Esophagus (tissue), 2 donors: ENCODE results near the gene RNASE7. TPM values are rescaled to one million over a fixed set of nuclear protein-coding genes. Genes with fewer than 3 reads are reported as not detected.

ENCODE experiments used
- H3K27ac ChIP-seq, 2 donors: one replicate each; pipeline ENCODE4 v1.5.1; 2013; ENCODE audit warnings: low read depth in 2 of 2, mild to moderate bottlenecking in 2 of 2, inconsistent platforms in 1 of 2, low read length in 1 of 2, moderate library complexity in 1 of 2
- H3K27me3 ChIP-seq, 2 donors: one replicate each; pipeline ENCODE4 v1.6.1; 2013; ENCODE audit warnings: low read length in 2 of 2, control low read depth in 1 of 2, mild to moderate bottlenecking in 1 of 2; ENCODE audit not compliant: insufficient read depth in 2 of 2, control insufficient read depth in 1 of 2
- H3K36me3 ChIP-seq, 2 donors: one replicate each; pipeline ENCODE4 v1.6.1; 2013; ENCODE audit warnings: low read length in 1 of 2; ENCODE audit not compliant: control insufficient read depth in 2 of 2, insufficient read depth in 2 of 2
- H3K4me1 ChIP-seq, 2 donors: one replicate each; pipeline ENCODE4 v1.6.1; 2013; ENCODE audit warnings: low read length in 1 of 2; ENCODE audit not compliant: control insufficient read depth in 2 of 2, insufficient read depth in 2 of 2
- H3K4me3 ChIP-seq, 2 donors: one replicate each; pipeline ENCODE4 v1.5.1; 2013; ENCODE audit warnings: low read length in 2 of 2, mild to moderate bottlenecking in 2 of 2, low read depth in 1 of 2, moderate library complexity in 1 of 2
- H3K9me3 ChIP-seq, 2 donors: one replicate each; pipeline ENCODE4 v1.6.1; 2013; ENCODE audit warnings: mild to moderate bottlenecking in 2 of 2, low read depth in 1 of 2, low read length in 1 of 2, moderate library complexity in 1 of 2; ENCODE audit not compliant: control insufficient read depth in 2 of 2, insufficient read depth in 1 of 2
- WGBS, 2 donors: extraction: QIAGEN DNeasy Blood & Tissue Kit; methylation state at CpG; one replicate each; pipeline ENCODE4 v1.1.7; 2013; 5-methylcytosine and 5-hydroxymethylcytosine counted together
- polyA plus RNA-seq, 2 donors: library from polyadenylated mRNA; stranded (reverse); fragments of 200-250 nt; gene quantifications; one replicate each; pipeline ENCODE4 v1.2.3, GENCODE V29; 2013
- donor health status: healthy with polysubstance abuse.
- donor health status: Bipolar disorder and iron deficiency.

Gene RNASE7
- polyA plus RNA-seq = 10 to 100 TPM; 33.9 to 92.8 TPM

- peaks cover 0 to 18% of the 10 kb centered on the region in 2 donors for H3K4me1 ChIP-seq
- H3K36me3 ChIP-seq = no peaks in the 10 kb centered on the region
- H3K9me3 ChIP-seq = no peaks in the 10 kb centered on the region
- H3K27ac ChIP-seq = peak within 1 kb of the TSS; percentile 32 to 75
- no peaks in the 10 kb centered on the region for H3K27me3 ChIP-seq
- peak within 1 kb of the TSS; percentile 24 to 32 for H3K4me3 ChIP-seq
- WGBS, 2 donors = 54 to 65% methylated on average over 11 of the region's 11 CpGs
Measured at GRCh38 chr14:21041676-21042433, at the start of gene RNASE7. RNASE7 (plus strand) TSS chr14:21042362; CDS start chr14:21042993, 631 bp downstream.

GRCh38 chr14:20996521-20996920, 45.6 kb upstream of the RNASE7 start:
- Histone ChIP-seq H3K36me3 (peaks cover 11 to 24% of the 10 kb centered on the region in 2 donors), H3K9me3 (no peaks in the 10 kb centered on the region), H3K4me3 (no peak overlapping the region), H3K4me1 (peaks cover 3 to 8% of the 10 kb centered on the region in 2 donors), H3K27me3 (no peaks in the 10 kb centered on the region), H3K27ac (peak overlapping the region in 1 of 2 donors; percentile 77)
- 81 to 89% methylated on average over 14 of the region's 14 CpGs for WGBS, 2 donors

- Histone ChIP-seq H3K36me3 (peaks cover 11 to 24% of the 10 kb centered on the region in 2 donors), H3K4me3 (no peak overlapping the region), H3K27me3 (no peaks in the 10 kb centered on the region), H3K27ac (peak overlapping the region in 1 of 2 donors; percentile 35), H3K9me3 (no peaks in the 10 kb centered on the region), H3K4me1 (peaks cover 3 to 8% of the 10 kb centered on the region in 2 donors)
- WGBS, 2 donors = 45 to 46% methylated on average over 4 of the region's 4 CpGs
Measured at GRCh38 chr14:20997115-20997514, 45.0 kb upstream of the RNASE7 start.

- Histone ChIP-seq H3K4me1 (peaks cover 3 to 8% of the 10 kb centered on the region in 2 donors), H3K9me3 (no peaks in the 10 kb centered on the region), H3K36me3 (peaks cover 11 to 22% of the 10 kb centered on the region in 2 donors), H3K27me3 (no peaks in the 10 kb centered on the region), H3K4me3 (no peak overlapping the region), H3K27ac (peak overlapping the region; percentile 28 to 35)
- WGBS, 2 donors = 65 to 66% methylated on average over 6 of the region's 6 CpGs
Measured at GRCh38 chr14:20997564-20997963, 44.6 kb upstream of the RNASE7 start.

- Histone ChIP-seq H3K27me3 (no peaks in the 10 kb centered on the region), H3K36me3 (peaks cover 11 to 21% of the 10 kb centered on the region in 2 donors), H3K4me1 (peaks cover 3 to 8% of the 10 kb centered on the region in 2 donors), H3K4me3 (peak overlapping the region; percentile 0 to 26), H3K27ac (peak overlapping the region; percentile 81 to 88), H3K9me3 (no peaks in the 10 kb centered on the region)
- 47 to 68% methylated on average over 3 of the region's 3 CpGs for WGBS, 2 donors
Measured at GRCh38 chr14:20998139-20998538, 44.0 kb upstream of the RNASE7 start.

- peak within 1 kb of the TSS; percentile 81 to 89 for H3K27ac ChIP-seq
- WGBS, 2 donors = 29 to 32% methylated on average over 6 of the region's 6 CpGs
- peak within 1 kb of the TSS; percentile 0 to 26 for H3K4me3 ChIP-seq
- no peaks in the 10 kb centered on the region for H3K9me3 ChIP-seq
- H3K4me1 ChIP-seq = peaks cover 3 to 8% of the 10 kb centered on the region in 2 donors
- peaks cover 11 to 21% of the 10 kb centered on the region in 2 donors for H3K36me3 ChIP-seq
- no peaks in the 10 kb centered on the region for H3K27me3 ChIP-seq
Measured at GRCh38 chr14:20998674-20999366, 43.3 kb upstream of the RNASE7 start, which contains the start of gene SLC39A2. SLC39A2 (plus strand) TSS chr14:20999293; CDS start chr14:20999447, 154 bp downstream.

GRCh38 chr14:20999591-20999990, 42.6 kb upstream of the RNASE7 start:
- Histone ChIP-seq H3K36me3 (peaks cover 8 to 16% of the 10 kb centered on the region in 2 donors), H3K27me3 (no peaks in the 10 kb centered on the region), H3K27ac (peak overlapping the region; percentile 47 to 89), H3K9me3 (no peaks in the 10 kb centered on the region), H3K4me1 (peaks cover 3 to 8% of the 10 kb centered on the region in 2 donors), H3K4me3 (no peak overlapping the region)
- 70 to 76% methylated on average over 4 of the region's 4 CpGs for WGBS, 2 donors

GRCh38 chr14:21001218-21001617, 40.9 kb upstream of the RNASE7 start:
- H3K4me1 ChIP-seq = peaks cover 3 to 8% of the 10 kb centered on the region in 2 donors
- peak overlapping the region in 1 of 2 donors; percentile 47 for H3K27ac ChIP-seq
- 72 to 78% methylated on average over 7 of the region's 7 CpGs for WGBS, 2 donors
- H3K27me3 ChIP-seq = no peaks in the 10 kb centered on the region
- H3K9me3 ChIP-seq = no peaks in the 10 kb centered on the region
- H3K36me3 ChIP-seq = peaks cover 0 to 4% of the 10 kb centered on the region in 2 donors
- no peak overlapping the region for H3K4me3 ChIP-seq

GRCh38 chr14:21003788-21004346, 38.3 kb upstream of the RNASE7 start:
- H3K27me3 ChIP-seq = no peaks in the 10 kb centered on the region
- H3K27ac ChIP-seq = no peak overlapping the region
- H3K36me3 ChIP-seq = no peaks in the 10 kb centered on the region
- H3K9me3 ChIP-seq = no peaks in the 10 kb centered on the region
- peaks cover 0 to 2% of the 10 kb centered on the region in 2 donors for H3K4me1 ChIP-seq
- no peak overlapping the region for H3K4me3 ChIP-seq
- WGBS, 2 donors = 88 to 89% methylated on average over 14 of the region's 14 CpGs
